Fibroblast of pulmonary artery (primary cell): ENCODE results near the gene FANCC.

Experiments
- DNase-seq: peaks from one replicate; pipeline ENCODE4 v3.0.0-alpha.2; 2010; ENCODE audit warnings: low read depth
- H3K4me3 ChIP-seq: replicated peaks from 2 replicates; pipeline ENCODE4 v1.5.1; 2011; ENCODE audit warnings: low read depth, mild to moderate bottlenecking, control low read depth, low read length, moderate library complexity
- CTCF ChIP-seq: IDR thresholded peaks from 2 replicates; pipeline ENCODE4 v1.5.1; 2011; ENCODE audit warnings: mild to moderate bottlenecking, control low read depth, low read length, inconsistent platforms; ENCODE audit errors: missing control alignments

The FANCC gene

GRCh38 chr9:95143591-95144561 lies 173.6 kb downstream of the FANCC start:
- TF ChIP-seq CTCF: no peak
- H3K4me3 ChIP-seq: no peak overlapping the region
- peak; percentile 48 for DNase-seq

GRCh38 chr9:95142728-95143127 lies 174.8 kb downstream of the FANCC start:
- DNase-seq: no peak
- TF ChIP-seq CTCF: no peak
- no peak overlapping the region for H3K4me3 ChIP-seq

GRCh38 chr9:95142315-95142714 lies 175.2 kb downstream of the FANCC start:
- DNase-seq: no peak
- H3K4me3 ChIP-seq: no peak overlapping the region
- TF ChIP-seq CTCF: no peak

- H3K4me3 ChIP-seq: no peak overlapping the region
- no peak for TF ChIP-seq CTCF
- no peak for DNase-seq
Observed at GRCh38 chr9:95140821-95141220, 176.7 kb downstream of the FANCC start.

GRCh38 chr9:95139126-95139525 lies 178.4 kb downstream of the FANCC start:
- no peak for DNase-seq
- TF ChIP-seq CTCF: no peak
- H3K4me3 ChIP-seq: no peak overlapping the region

GRCh38 chr9:95138474-95138873 lies 179.0 kb downstream of the FANCC start:
- DNase-seq: no peak
- no peak for TF ChIP-seq CTCF
- H3K4me3 ChIP-seq: no peak overlapping the region

- H3K4me3 ChIP-seq: no peak overlapping the region
- no peak for DNase-seq
- TF ChIP-seq CTCF: no peak
Observed at GRCh38 chr9:95137587-95138145, 179.8 kb downstream of the FANCC start.
